ENCODE measurements around the gene ARHGAP12. TPM values are rescaled to one million over a fixed set of nuclear protein-coding genes. Genes with fewer than 3 reads are reported as not detected.

ARHGAP12 gene
- total RNA-seq, 2 donors from 2014 or later: 34.3 to 44.9 TPM

DNA sequence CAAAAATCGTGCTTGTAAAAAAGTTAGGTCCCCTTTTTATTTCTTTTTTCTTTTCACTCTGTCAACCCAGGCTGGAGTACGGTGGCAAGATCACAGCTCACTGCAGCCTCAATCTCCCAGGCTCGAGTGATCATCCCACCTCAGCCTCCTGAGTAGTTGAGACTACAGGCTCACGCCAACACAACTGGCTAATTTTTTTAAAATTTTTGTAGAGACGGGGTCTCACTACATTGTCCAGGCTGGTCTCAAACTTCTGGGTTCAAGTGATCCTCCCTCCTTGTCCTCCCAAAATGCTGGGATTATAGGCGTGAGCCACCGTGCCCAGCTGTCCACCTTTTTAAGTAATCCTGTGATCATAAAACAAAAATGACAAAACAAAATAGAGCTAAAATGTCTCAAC, 19.4 kb upstream of the ARHGAP12 start:
- peak overlapping the region; percentile 46 to 57 for H3K27ac ChIP-seq
- intact Hi-C loops (cut with DNase I): loop anchor here (5.0 to 10.0 kb wide), 2 partner anchors 86 to 113 kb away; no protein-coding TSS in a partner anchor
- H3K36me3 ChIP-seq: no peaks in the 10 kb centered on the region
- no peaks in the 10 kb centered on the region for H3K27me3 ChIP-seq (replicated peaks; ENCODE audit: insufficient read depth)
- 57% methylated on average over 7 of the region's 7 CpGs for WGBS
- H3K9me3 ChIP-seq: no peaks in the 10 kb centered on the region
- no peaks in the 10 kb centered on the region for H3K4me1 ChIP-seq (replicated peaks)
- TF ChIP-seq POLR2AphosphoS5 (IDR thresholded peaks at IDR 0.05): no peak
- TF ChIP-seq, protein P1, sequence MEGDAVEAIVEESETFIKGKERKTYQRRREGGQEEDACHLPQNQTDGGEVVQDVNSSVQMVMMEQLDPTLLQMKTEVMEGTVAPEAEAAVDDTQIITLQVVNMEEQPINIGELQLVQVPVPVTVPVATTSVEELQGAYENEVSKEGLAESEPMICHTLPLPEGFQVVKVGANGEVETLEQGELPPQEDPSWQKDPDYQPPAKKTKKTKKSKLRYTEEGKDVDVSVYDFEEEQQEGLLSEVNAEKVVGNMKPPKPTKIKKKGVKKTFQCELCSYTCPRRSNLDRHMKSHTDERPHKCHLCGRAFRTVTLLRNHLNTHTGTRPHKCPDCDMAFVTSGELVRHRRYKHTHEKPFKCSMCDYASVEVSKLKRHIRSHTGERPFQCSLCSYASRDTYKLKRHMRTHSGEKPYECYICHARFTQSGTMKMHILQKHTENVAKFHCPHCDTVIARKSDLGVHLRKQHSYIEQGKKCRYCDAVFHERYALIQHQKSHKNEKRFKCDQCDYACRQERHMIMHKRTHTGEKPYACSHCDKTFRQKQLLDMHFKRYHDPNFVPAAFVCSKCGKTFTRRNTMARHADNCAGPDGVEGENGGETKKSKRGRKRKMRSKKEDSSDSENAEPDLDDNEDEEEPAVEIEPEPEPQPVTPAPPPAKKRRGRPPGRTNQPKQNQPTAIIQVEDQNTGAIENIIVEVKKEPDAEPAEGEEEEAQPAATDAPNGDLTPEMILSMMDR (IDR thresholded peaks at IDR 0.05): no peak
- no peak for TF ChIP-seq POLR2A (IDR thresholded peaks at IDR 0.05)
- no peak for DNase-seq (ENCODE audit: low spot score)
- H3K4me3 ChIP-seq: no peak overlapping the region

DNA sequence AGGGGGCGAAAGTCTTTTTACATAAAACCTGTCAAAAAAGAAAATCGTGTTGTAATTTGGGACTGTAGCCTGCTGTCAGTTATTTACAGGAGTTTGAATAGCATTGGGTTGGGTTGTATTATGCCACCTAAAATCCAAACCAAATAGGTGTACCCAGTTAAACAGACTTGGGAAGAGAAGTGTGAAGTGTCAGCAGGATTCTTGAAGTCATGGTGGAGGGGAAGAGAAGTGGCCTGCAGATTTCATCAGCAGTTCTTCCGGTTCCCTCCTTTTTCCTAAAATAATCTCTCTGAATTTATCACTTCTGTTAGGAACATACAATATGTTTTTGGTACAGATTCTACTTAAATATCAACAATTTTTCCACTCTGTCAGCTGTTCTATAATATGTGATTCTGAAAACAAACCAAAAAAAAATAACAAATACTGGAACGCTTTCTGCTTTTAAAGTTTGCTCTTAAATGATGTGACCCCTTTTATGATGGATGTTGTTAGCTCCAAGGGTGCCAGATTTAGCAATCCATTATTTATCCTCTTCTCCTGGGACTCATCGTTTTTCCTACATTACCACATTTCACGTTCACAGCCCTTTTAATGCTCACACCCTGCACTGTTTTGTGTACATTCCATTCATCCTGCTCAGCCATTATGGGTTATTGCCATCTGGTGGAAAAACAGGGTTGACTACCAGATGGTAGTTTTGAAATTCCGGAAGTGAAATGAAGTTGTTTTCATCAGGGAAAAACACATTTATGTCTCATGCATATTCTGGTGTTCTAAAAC, 18.7 kb upstream of the ARHGAP12 start:
- no peaks in the 10 kb centered on the region for H3K27me3 ChIP-seq (replicated peaks; ENCODE audit: insufficient read depth)
- H3K4me1 ChIP-seq (replicated peaks): no peaks in the 10 kb centered on the region
- DNase-seq (ENCODE audit: low spot score): peak; percentile 71
- H3K9me3 ChIP-seq: no peaks in the 10 kb centered on the region
- no peak for TF ChIP-seq POLR2A (IDR thresholded peaks at IDR 0.05)
- peak; percentile 93 for TF ChIP-seq POLR2AphosphoS5 (IDR thresholded peaks at IDR 0.05)
- TF ChIP-seq, protein P1 (IDR thresholded peaks at IDR 0.05): peak; percentile 32 to 71 (median 58)
- 35% methylated on average over 7 of the region's 7 CpGs for WGBS
- intact Hi-C loops (cut with DNase I): loop anchor here (5.0 to 10.0 kb wide), 2 partner anchors 85 to 113 kb away; no protein-coding TSS in a partner anchor
- H3K27ac ChIP-seq: peak overlapping the region; percentile 46 to 57
- H3K36me3 ChIP-seq: no peaks in the 10 kb centered on the region
- H3K4me3 ChIP-seq: no peak overlapping the region

DNA sequence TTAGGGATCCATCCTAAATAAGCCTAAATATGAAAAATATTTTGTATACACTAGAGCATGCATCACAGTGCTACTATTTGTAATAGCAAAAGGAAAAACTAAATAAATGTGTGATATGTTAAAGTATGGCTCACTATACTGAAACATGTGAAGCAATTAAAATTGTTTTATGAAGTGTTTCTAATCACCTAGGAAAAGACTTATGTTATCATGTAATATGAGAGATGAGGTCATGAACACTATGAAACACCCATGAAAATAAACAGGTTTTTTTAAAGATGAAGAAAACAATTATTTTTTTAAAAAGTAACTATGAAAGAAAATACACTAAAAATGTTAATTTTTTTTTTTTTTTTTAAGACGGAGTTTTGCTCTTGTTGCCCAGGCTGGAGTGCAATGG, 16.8 kb upstream of the ARHGAP12 start:
- H3K27ac ChIP-seq: no peak overlapping the region

DNA sequence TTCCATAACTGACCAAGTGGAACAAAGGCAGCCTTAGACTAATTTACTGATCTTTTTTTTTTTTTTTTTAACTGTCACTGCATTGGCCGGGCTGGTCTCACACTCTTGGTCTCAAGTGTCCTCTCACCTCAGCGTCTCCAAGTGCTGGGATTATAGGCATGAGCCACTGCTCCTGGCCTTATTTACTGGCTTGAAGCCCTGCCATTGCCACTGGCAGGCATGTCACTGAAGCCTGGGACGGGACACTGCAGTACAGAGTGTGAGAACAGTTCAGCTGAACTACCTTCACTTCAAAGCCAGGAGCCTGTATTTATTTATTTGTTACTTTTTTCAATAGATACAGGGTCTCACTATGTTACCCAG, 15.4 kb upstream of the ARHGAP12 start:
- no peaks in the 10 kb centered on the region for H3K4me1 ChIP-seq (replicated peaks)
- no peak for DNase-seq (ENCODE audit: low spot score)
- H3K27ac ChIP-seq: no peak overlapping the region
- WGBS: 85% methylated on average over 3 of the region's 3 CpGs
- no peaks in the 10 kb centered on the region for H3K36me3 ChIP-seq
- no peaks in the 10 kb centered on the region for H3K27me3 ChIP-seq (replicated peaks; ENCODE audit: insufficient read depth)
- no peak overlapping the region for H3K4me3 ChIP-seq
- TF ChIP-seq, protein P1 (IDR thresholded peaks at IDR 0.05): no peak
- TF ChIP-seq POLR2AphosphoS5 (IDR thresholded peaks at IDR 0.05) (no peak), POLR2A (IDR thresholded peaks at IDR 0.05) (no peak)
- no peaks in the 10 kb centered on the region for H3K9me3 ChIP-seq
- intact Hi-C loops (cut with DNase I): loop anchor here (10.0 kb wide), 1 partner anchor 109 kb away; no protein-coding TSS in a partner anchor

More for the DNA sequence above, 16.8 kb upstream of the ARHGAP12 start:
- TF ChIP-seq POLR2A (IDR thresholded peaks at IDR 0.05): no peak
- TF ChIP-seq, protein P1 (IDR thresholded peaks at IDR 0.05): no peak
- no peak for TF ChIP-seq POLR2AphosphoS5 (IDR thresholded peaks at IDR 0.05)
- WGBS: 97% methylated on average over 1 of the region's 1 CpG
- Histone ChIP-seq H3K9me3 (no peaks in the 10 kb centered on the region), H3K4me1 (replicated peaks) (no peaks in the 10 kb centered on the region), H3K4me3 (no peak overlapping the region), H3K36me3 (no peaks in the 10 kb centered on the region), H3K27me3 (replicated peaks; ENCODE audit: insufficient read depth) (no peaks in the 10 kb centered on the region)
- intact Hi-C loops (cut with DNase I): loop anchor here (5.0 to 10.0 kb wide), 2 partner anchors 83 to 111 kb away; no protein-coding TSS in a partner anchor
- DNase-seq (ENCODE audit: low spot score): no peak

Data from prostate gland (tissue), 2 donors.